Measurements from ENCODE around the gene NPB.

The NPB gene

DNA sequence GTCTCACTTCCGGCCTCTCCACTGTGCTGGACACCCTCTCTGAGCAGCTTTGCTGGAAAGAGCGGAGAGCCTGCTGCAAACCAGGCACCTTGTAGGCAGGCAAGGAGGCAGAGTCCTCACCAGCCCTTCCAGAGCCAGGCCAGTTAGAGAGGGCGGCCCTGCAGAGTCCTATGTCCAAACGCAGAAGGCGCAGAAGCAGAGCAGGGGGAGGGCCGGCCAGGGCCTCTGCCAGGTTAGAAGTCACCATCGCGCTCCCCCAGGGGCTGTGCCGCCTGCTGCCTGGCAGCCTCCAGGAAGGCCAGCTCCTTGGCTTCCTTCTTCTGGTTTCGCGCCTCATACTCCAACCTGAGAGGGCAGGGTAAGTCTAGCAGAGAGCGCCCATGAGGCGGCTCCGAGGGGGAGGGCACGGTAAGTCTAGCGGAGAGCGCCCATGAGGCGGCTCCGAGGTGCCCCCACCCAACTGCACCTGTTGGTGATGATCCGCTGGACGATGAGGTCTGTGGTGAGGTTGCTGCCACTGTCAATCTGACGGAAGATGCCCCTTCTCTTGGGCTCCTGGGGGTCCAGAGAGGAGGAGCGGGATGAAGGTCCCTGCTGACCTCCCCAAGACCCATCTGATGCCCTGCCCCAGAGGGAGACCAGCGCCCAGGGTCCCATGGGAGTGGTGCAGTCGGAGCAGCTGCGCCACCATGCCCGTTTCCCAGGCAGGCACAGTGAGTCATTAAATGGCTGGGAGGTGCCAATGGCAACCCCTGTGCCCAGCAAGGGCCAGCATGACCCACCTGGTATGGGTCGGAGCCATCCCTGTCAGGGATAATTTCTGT is 2.8 kb downstream of the NPB start:
- H3K27ac ChIP-seq (ENCODE audit: low read length), result no peak overlapping the region
- H3K4me3 ChIP-seq (ENCODE audit: low read length), result no peak overlapping the region
- H3K9ac ChIP-seq (ENCODE audit: low read depth, low read length), result no peak overlapping the region
- H3K36me3 ChIP-seq (ENCODE audit: insufficient read depth, low read depth, low read length), result peaks cover 11% of the 10 kb centered on the region; the same call in 1 of the 2 replicates
- peaks cover 28% of the 10 kb centered on the region for H3K27me3 ChIP-seq (ENCODE audit: insufficient read depth, low read length)
- no peaks in the 10 kb centered on the region for H3K9me3 ChIP-seq (ENCODE audit: insufficient read depth, low read depth, low read length)
- H3K4me1 ChIP-seq (ENCODE audit: insufficient read depth, low read length), result no peaks in the 10 kb centered on the region

DNA sequence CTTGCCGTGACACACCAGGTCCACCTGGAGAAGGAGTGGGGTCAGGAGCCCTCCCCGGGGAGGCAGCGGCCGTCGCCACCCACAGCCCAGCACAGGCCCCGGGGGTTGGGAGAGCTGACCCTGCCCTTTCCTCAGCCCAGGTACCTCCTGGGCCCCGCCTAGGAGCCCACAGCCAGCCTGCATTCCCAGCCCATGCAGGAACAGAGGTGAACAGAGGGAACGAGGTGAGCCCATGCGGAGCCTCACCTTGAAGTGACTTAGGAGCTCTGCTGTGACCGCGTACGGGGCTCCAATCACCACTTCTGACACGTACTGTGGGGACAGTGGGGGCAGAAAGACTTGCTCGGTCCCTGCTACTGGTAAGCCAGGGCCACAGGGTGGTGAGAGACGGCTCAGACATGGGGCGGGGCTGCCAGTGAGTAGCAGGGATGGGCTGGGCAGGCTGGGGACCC is 3.4 kb downstream of the NPB start:
- H3K27me3 ChIP-seq (ENCODE audit: insufficient read depth, low read length), result peaks cover 29% of the 10 kb centered on the region
- no peaks in the 10 kb centered on the region for H3K9me3 ChIP-seq (ENCODE audit: insufficient read depth, low read depth, low read length)
- 0 out of 2 replicates have a peak, but pooled peaks cover 7% of the 10 kb centered on the region for H3K36me3 ChIP-seq (ENCODE audit: insufficient read depth, low read depth, low read length)
- H3K4me1 ChIP-seq (ENCODE audit: insufficient read depth, low read length), result no peaks in the 10 kb centered on the region
- H3K9ac ChIP-seq (ENCODE audit: low read depth, low read length), result no peak overlapping the region
- no peak overlapping the region for H3K27ac ChIP-seq (ENCODE audit: low read length)
- no peak overlapping the region for H3K4me3 ChIP-seq (ENCODE audit: low read length)

DNA sequence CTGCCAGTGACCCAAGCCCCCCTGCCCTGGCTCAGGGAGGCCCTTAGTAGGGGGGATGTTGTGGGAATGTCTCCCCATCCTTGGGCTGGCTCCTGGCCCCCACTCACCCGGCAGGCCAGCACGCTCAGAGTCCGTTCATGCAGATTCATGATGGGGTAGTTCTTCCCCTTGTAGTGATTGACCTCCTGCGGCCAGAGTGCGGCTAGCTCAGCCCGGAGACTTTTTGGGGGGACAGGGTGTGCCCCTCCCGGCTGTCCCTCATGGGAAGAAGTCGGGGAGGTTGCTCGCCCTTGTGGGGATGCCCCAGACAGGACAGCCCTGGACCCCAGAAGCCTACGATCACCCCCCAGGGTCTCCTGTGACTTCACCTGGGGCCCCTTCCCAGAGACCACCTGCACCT is 4.0 kb downstream of the NPB start:
- H3K4me1 ChIP-seq (ENCODE audit: insufficient read depth, low read length), result no peaks in the 10 kb centered on the region
- no peak overlapping the region for H3K9ac ChIP-seq (ENCODE audit: low read depth, low read length)
- no peak overlapping the region for H3K27ac ChIP-seq (ENCODE audit: low read length)
- 0 out of 2 replicates have a peak, but pooled peaks cover 7% of the 10 kb centered on the region for H3K36me3 ChIP-seq (ENCODE audit: insufficient read depth, low read depth, low read length)
- H3K4me3 ChIP-seq (ENCODE audit: low read length), result no peak overlapping the region
- H3K9me3 ChIP-seq (ENCODE audit: insufficient read depth, low read depth, low read length), result no peaks in the 10 kb centered on the region
- H3K27me3 ChIP-seq (ENCODE audit: insufficient read depth, low read length), result peaks cover 26% of the 10 kb centered on the region

DNA sequence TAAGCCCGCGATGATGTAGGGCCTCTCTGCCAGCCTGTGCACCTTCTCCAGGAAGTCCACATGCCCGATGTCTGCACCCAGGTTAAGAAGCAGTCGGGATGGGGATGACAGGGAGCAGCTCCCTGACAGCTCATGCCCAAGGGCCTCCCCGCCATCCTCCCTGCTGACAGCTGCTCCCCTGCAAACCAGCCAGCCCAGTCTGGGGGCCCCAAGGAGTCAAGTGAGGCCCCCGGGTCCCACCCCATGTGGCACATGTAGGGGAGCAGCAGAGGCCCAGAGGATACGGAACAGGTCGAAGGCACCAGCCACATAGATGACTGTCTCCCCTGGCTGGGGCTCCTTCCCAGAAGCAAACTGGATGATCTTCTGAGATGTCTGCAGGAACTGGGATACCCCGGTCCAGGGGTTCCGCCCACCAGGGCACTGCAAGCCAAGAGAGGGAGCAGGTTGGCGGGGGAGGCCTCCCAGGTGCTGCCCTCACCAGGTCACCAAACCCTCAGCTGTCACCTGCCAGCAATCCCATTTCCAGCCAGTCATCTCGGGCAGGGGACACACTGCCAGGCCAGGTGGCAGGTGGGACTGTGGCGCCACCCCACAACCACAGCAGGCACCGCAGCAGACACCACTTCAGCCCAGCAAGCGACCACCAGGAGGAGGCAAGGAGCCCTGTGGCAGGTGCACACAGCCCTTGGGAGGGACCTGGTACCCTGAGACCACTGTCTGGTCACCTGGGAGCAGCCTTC is 4.6 kb downstream of the NPB start:
- Histone ChIP-seq H3K9ac (ENCODE audit: low read depth, low read length) (no peak overlapping the region), H3K27ac (ENCODE audit: low read length) (no peak overlapping the region), H3K9me3 (ENCODE audit: insufficient read depth, low read depth, low read length) (no peaks in the 10 kb centered on the region), H3K4me1 (ENCODE audit: insufficient read depth, low read length) (no peaks in the 10 kb centered on the region), H3K36me3 (ENCODE audit: insufficient read depth, low read depth, low read length) (0 out of 2 replicates have a peak, but pooled peaks cover 7% of the 10 kb centered on the region), H3K4me3 (ENCODE audit: low read length) (no peak overlapping the region), H3K27me3 (ENCODE audit: insufficient read depth, low read length) (peaks cover 20% of the 10 kb centered on the region)

DNA sequence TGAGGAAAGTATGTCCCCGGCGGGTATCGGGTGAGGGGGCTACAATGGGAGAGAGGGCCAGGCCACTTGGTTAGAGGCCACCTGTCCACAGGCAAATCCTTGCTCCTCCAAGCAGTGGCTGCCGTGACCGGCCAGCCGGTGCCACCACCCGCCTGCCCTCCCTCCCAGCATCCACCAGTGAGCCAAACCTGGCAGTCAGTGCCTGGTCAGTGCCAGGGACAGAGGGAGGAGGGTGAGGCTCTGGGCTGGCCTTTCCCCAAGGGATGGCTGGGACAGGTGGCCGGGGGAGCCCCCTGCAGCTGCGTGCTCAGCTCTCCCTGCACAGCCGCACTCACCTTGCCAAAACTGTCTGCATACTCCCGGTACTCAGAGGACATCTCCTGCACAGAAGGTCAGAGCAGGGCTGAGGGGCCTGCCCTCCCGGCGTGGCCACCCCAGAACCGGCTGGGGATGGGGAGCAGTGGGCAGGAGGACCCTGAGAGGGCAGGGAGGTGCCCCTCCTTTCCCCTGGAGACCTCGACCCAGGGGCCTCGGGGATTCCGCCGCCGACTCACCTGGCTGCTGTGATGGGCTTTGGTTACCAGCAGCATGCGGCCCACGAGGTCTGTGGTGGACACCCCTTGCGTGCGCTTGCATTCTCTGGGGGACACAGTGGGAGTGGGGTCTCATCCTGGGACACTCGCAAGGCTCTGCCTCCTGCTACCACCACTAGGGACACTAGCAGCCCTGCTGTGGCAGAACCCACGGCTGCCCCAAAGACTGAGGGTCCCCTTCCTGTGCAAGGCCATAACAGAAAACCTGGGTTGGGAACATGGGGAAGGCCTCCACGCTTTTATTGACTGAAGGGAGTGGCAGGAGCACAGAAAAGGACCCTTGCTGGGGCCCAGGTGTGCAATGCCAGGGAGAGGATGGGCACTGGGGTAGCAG is 5.4 kb downstream of the NPB start:
- peaks cover 13% of the 10 kb centered on the region for H3K27me3 ChIP-seq (ENCODE audit: insufficient read depth, low read length)
- H3K9me3 ChIP-seq (ENCODE audit: insufficient read depth, low read depth, low read length), result no peaks in the 10 kb centered on the region
- H3K4me1 ChIP-seq (ENCODE audit: insufficient read depth, low read length), result no peaks in the 10 kb centered on the region
- H3K9ac ChIP-seq (ENCODE audit: low read depth, low read length), result no peak overlapping the region
- H3K27ac ChIP-seq (ENCODE audit: low read length), result no peak overlapping the region
- H3K4me3 ChIP-seq (ENCODE audit: low read length), result no peak overlapping the region
- H3K36me3 ChIP-seq (ENCODE audit: insufficient read depth, low read depth, low read length), result 0 out of 2 replicates have a peak, but pooled peaks cover 7% of the 10 kb centered on the region

DNA sequence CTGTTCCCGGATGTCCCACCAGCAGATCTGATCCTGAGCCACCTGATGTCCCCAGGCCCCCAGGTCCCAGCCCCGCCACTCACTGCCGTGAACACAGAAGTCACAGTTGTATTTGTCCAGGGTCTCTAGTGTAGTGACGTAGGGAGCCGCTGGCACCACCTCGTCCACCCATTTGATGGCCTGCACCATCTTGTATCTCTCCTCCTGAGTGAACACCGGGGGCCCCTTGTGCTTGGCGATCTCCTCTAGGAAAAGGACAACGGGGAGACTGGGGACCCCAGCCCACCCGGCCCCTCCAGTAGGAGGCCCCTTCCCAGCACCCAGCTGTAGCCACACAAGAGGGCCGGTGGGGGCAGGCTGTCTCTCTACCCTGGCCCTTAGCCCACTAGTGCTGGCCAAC is 6.8 kb downstream of the NPB start:
- no peak overlapping the region for H3K27ac ChIP-seq (ENCODE audit: low read length)
- H3K36me3 ChIP-seq (ENCODE audit: insufficient read depth, low read depth, low read length), result peaks cover 18% of the 10 kb centered on the region; the same call in 1 of the 2 replicates
- H3K9ac ChIP-seq (ENCODE audit: low read depth, low read length), result no peak overlapping the region

DNA sequence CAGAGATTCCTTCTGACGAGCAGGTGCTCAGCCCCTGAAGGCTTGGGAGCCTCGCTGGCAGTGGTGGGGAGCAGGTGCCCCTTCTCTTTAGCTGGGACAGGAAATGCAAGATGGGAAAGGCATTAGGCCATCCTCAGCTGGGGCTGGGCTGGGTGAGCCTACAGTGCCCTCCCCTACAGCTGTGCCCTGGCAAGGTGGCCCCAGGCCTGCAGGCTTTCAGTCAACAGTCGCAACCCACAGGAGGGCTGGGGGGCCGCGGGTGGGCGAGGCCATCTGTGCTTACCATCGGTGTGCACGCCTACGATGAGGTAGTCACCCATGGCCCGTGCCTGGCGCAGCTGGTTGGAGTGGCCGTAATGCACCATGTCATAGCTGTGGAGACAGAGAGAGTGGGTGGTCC is 7.2 kb downstream of the NPB start:
- H3K9me3 ChIP-seq (ENCODE audit: insufficient read depth, low read depth, low read length), result no peaks in the 10 kb centered on the region
- H3K4me1 ChIP-seq (ENCODE audit: insufficient read depth, low read length), result no peaks in the 10 kb centered on the region
- no peak overlapping the region for H3K9ac ChIP-seq (ENCODE audit: low read depth, low read length)
- peaks cover 22% of the 10 kb centered on the region for H3K36me3 ChIP-seq (ENCODE audit: insufficient read depth, low read depth, low read length)
- H3K27me3 ChIP-seq (ENCODE audit: insufficient read depth, low read length), result peaks cover 6% of the 10 kb centered on the region; the same call in 1 of the 2 replicates
- no peak overlapping the region for H3K27ac ChIP-seq (ENCODE audit: low read length)
- H3K4me3 ChIP-seq (ENCODE audit: low read length), result no peak overlapping the region

More for the DNA sequence above, 6.8 kb downstream of the NPB start:
- Histone ChIP-seq H3K4me1 (ENCODE audit: insufficient read depth, low read length) (no peaks in the 10 kb centered on the region), H3K4me3 (ENCODE audit: low read length) (no peak overlapping the region), H3K9me3 (ENCODE audit: insufficient read depth, low read depth, low read length) (no peaks in the 10 kb centered on the region), H3K27me3 (ENCODE audit: insufficient read depth, low read length) (peaks cover 6% of the 10 kb centered on the region; the same call in 1 of the 2 replicates)

DNA sequence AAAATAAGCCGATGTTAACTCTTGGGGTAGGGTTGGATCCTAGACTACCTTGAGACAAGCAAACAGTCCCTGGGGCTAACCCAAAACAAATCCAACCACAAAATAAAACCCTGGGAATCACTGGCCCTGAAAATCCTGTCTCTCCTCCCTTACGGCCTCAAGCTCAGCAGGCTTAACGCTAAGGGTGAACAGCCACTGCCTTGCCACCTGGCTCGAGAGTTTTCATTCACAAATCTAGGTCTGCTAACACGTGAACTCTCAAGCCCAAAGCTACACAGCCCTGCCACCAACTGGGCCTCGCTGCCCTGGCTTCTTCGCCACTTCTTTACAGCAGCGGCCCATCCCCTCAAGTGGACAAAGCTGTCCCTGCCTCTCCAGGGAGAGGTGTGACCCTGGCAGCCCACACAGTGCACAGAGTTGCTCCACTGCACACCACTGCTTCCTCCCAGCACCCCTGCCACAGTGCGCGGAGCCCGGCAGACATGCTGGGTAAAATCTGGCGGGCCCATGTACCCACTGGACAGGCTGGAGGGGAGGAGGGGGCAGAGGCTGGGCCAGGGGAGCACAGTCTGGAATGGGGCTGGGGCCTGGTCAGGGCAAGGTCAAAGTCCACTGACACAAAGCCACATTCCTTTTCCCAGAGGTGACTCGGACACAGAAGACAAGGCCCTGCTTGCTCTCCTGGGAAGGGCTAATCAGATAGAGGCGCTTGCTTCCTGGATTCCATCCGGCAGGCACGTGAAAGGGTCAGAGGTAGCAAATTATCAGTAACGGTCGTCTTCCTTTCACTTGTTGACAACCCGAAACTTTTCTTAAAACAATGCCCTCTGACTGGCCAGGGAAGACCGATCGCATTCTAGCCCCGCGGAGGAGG is 8.2 kb downstream of the NPB start:
- H3K9ac ChIP-seq (ENCODE audit: low read depth, low read length), result peak overlapping the region; percentile 68; the same call in 1 of the 2 replicates
- peak overlapping the region; percentile 82 for H3K4me3 ChIP-seq (ENCODE audit: low read length)
- no peaks in the 10 kb centered on the region for H3K9me3 ChIP-seq (ENCODE audit: insufficient read depth, low read depth, low read length)
- H3K27ac ChIP-seq (ENCODE audit: low read length), result no peak overlapping the region
- H3K27me3 ChIP-seq (ENCODE audit: insufficient read depth, low read length), result peaks cover 6% of the 10 kb centered on the region; the same call in 1 of the 2 replicates
- no peaks in the 10 kb centered on the region for H3K4me1 ChIP-seq (ENCODE audit: insufficient read depth, low read length)
- H3K36me3 ChIP-seq (ENCODE audit: insufficient read depth, low read depth, low read length), result peaks cover 32% of the 10 kb centered on the region

DNA sequence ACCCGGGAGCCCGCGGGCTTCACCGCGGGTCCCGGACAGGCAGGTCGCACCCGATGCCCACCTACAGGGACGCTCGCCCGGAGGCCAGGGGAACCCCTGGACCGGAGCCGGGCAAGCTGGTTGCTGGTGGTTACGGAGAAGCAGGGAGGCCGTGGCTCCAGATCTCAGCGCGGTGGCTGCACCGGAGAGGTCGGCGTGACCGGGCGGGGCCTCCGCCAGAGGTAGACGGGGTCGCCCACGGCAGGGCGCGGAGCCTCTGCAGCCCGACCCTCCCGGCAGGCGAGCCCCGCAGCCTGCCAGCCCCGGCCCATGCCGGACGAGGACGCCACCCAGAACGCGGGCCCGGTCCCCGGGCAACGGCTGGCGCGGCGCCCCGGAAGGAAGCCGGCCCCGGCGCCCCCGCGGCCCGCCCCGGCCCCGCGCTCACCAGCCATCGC is 8.8 kb downstream of the NPB start:
- Histone ChIP-seq H3K9ac (ENCODE audit: low read depth, low read length) (peak overlapping the region; percentile 68), H3K27ac (ENCODE audit: low read length) (no peak overlapping the region), H3K9me3 (ENCODE audit: insufficient read depth, low read depth, low read length) (no peaks in the 10 kb centered on the region), H3K36me3 (ENCODE audit: insufficient read depth, low read depth, low read length) (peaks cover 36% of the 10 kb centered on the region), H3K4me1 (ENCODE audit: insufficient read depth, low read length) (no peaks in the 10 kb centered on the region), H3K27me3 (ENCODE audit: insufficient read depth, low read length) (peaks cover 6% of the 10 kb centered on the region; the same call in 1 of the 2 replicates), H3K4me3 (ENCODE audit: low read length) (peak overlapping the region; percentile 82)

DNA sequence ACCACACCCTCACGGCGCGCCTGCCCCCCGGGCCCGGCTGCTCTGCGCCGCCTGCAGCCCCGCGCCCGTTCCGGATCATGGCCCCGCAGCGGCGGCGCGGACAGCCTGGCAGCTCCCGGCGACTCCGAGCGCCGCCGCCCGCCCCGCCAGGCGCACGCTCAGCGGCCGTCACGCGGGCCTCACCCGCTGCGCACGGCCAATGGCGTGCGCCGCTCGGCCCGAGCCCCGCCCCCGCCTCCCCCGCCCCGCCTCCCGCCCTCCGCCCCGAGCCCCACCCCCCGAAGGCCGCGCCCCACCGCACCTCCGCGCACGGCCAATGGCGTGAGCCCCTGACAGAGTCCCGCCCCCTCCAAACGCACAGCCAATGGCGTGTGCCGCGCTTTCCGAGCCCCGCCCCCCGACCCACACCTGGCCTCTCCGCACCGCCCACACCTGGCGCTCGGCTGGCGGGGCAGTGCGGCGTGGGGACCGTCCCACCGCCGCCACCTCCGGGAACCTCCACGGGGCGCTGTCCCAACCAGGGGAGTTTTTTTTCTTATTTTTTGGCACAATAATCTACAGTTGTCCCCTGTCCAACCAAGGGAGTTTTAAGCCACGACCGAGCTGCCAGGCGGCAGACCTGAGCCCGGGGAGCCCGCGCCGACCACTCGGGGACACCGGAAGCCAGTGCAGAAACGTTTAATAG is 9.4 kb downstream of the NPB start, which contains the start of gene PCYT2:
Gene PCYT2, minus strand, starts transcription at position 123 of the 685 bp plus-strand sequence. Its CDS starts 44 bp downstream, at position 79.
- Histone ChIP-seq H3K9me3 (ENCODE audit: insufficient read depth, low read depth, low read length) (no peaks in the 10 kb centered on the region), H3K4me3 (ENCODE audit: low read length) (peak within 1 kb of the TSS; percentile 82), H3K4me1 (ENCODE audit: insufficient read depth, low read length) (no peaks in the 10 kb centered on the region), H3K9ac (ENCODE audit: low read depth, low read length) (peak within 1 kb of the TSS; percentile 68), H3K27ac (ENCODE audit: low read length) (no peak within 1 kb of the TSS), H3K36me3 (ENCODE audit: insufficient read depth, low read depth, low read length) (peaks cover 36% of the 10 kb centered on the region), H3K27me3 (ENCODE audit: insufficient read depth, low read length) (peaks cover 6% of the 10 kb centered on the region; the same call in 1 of the 2 replicates)
